DLD1 (cell line): Measurements from ENCODE around the gene SMIM22.
"Not testable (repeated sequence)": the region's sequence is repeated elsewhere in the genome, so short reads cannot be mapped to it uniquely, and the experiment has no call there.

Experiments used
- in situ Hi-C: cut with HindIII; loops from 2 replicates; pipeline ENCODE4 v1.10.0; 2017; ENCODE audit warnings: low sequenced_read_pairs

Gene SMIM22

DNA sequence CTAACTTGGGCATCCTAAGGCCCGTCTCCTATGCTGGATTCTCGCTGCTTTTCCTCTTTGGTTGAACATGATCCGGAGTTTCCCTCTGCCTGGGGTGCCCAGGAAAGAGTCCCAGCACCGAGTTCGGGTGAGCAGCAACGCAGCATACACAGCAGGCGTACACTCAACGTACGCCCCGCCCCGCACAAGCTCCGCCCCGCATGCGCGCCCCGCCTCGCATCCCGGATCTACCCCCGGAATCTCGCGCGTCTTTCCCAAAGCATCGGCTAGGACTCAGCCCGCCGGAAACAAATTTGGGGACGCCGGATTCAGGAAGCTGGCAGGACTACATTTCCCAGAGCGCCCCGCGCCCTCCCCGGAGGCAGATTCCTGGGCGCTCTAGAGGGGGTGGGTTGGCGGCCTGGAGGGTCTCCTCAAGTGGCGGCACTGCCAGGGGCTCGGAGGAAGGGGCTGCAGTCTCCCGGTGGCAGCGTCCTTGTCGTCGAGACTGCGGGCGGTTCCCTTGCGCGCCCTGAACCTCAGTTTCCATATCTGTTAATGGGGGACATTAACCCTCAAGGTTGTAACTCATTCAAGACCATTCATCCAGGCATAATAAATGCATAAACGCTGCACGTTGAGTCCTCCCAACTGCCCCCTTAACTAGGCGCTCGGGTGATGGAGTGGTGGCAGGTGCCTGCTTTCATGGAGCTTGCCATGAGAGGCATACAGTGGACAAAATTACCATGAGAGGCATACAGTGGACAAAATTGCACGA is 26.4 kb upstream of the SMIM22 start:
- in situ Hi-C loops = no loop called here

GRCh38 chr16:4769306-4769638 is 25.9 kb upstream of the SMIM22 start:
- in situ Hi-C loops = no loop called here

GRCh38 chr16:4771646-4772045 is 23.5 kb upstream of the SMIM22 start:
- in situ Hi-C loops = no loop called here

- in situ Hi-C loops = no loop called here
Observed at GRCh38 chr16:4772351-4772750, 22.8 kb upstream of the SMIM22 start.

DNA sequence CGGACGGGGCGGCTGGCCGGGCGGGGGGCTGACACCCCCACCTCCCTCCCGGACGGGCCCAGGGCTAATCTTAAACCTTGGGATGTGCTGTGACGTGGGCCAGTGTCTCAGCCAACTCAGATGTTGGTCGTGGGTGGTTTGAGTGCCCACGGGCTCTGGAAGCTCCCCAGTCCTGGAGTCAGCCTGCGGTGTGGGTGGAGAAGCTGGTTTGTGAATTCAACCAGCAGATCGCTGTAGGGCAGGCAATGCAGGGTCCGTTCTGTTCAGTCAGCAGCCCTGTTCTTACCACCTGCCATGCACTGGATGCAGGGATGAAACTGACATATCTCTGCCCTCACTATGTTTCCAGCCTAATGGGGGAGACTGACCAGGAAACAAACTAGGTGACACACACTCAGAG is 20.2 kb upstream of the SMIM22 start:
- in situ Hi-C loops = no loop called here

- in situ Hi-C loops = no loop called here
Observed at GRCh38 chr16:4776141-4776705, 18.9 kb upstream of the SMIM22 start.

GRCh38 chr16:4777339-4778049 is 17.7 kb upstream of the SMIM22 start:
- in situ Hi-C loops = no loop called here

DNA sequence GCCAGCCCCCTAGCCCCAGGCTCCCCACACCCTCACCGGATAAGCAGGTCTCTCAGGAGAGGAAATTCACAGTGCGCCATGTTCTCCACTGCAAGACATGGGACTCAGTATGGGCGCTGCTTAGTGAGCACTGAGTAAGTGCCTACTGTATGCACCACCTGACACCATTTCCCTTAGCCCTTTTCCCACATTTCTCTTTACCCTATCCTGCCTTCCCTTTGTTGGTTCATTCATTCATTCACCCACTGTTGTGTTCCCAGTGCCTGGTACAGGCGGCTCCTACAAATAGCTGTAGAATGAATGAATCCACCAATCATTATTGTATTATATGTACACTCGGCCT is 17.1 kb upstream of the SMIM22 start:
- in situ Hi-C loops = no loop called here

GRCh38 chr16:4780235-4780634 is 14.9 kb upstream of the SMIM22 start:
- in situ Hi-C loops = no loop called here

DNA sequence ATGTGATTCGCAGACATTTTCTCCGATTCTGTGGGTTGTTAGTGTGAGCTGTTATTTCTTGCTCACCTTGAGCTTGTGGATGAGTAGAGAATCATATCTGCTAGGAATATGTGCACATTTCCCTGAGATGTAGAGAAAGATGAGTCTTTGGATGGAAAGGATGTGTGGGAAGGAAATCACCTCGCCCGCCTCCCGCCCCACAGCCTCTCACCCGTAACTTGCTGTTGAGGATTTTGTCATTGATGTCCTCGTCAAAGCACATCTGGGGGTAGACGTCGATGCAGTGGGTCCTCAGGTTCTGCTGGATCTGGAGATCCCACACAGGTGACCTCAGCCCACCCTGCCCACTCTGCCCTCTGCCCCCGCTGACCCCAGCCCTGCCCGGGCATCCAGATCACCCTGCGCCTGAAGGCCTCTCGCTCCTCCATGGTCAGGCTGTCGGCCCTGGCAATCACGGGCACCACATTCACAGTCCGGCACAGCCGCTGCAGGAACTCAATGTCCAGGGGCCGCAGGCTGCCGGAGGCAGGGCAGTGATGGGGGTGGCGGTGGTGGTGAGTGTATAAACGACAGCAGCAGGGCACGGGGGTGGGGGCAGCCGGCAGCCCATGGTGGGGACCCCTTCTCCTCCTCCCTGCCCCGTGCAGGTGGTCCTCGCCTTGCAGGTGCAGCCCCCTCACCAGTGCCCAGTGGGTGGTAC is 11.8 kb upstream of the SMIM22 start:
- in situ Hi-C loops = no loop called here

- in situ Hi-C loops = no loop called here
Observed at GRCh38 chr16:4783951-4784336, 11.2 kb upstream of the SMIM22 start.

- in situ Hi-C loops = not testable (repeated sequence)
Observed at GRCh38 chr16:4784444-4784987, 10.7 kb upstream of the SMIM22 start.

- in situ Hi-C loops = no loop called here
Observed at GRCh38 chr16:4785758-4786433, 9.3 kb upstream of the SMIM22 start.

- in situ Hi-C loops = no loop called here
Observed at GRCh38 chr16:4787068-4787467, 8.1 kb upstream of the SMIM22 start.

GRCh38 chr16:4787627-4788482 is 7.3 kb upstream of the SMIM22 start, which contains the start of gene SEPTIN12:
Gene SEPTIN12, minus strand, starts transcription at chr16:4788345. Its CDS starts 700 bp downstream, at chr16:4787645.
- in situ Hi-C loops = no loop called here

GRCh38 chr16:4788489-4788889 is 6.7 kb upstream of the SMIM22 start:
- in situ Hi-C loops = no loop called here

GRCh38 chr16:4788910-4789309 is 6.3 kb upstream of the SMIM22 start:
- in situ Hi-C loops = no loop called here

DNA sequence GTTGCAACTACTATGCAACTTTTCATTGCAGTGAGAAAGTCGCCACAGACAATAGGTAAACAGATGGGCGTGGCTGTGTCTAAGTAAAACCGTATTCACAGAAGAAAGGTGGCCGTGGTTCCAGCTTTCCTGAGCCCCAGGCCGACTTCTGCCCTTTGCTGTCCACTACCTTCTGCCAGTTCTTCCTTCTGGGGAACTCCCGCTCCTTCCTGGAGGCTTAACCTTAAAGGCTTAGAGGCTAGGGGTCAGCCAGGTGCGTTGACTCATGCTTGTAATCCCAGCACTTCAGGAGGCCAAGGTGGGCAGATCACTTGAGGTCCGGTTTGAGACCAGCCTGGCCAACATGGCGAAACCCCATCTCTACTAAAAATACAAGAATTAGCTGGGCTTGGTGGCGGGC is 4.9 kb upstream of the SMIM22 start:
- in situ Hi-C loops = no loop called here

GRCh38 chr16:4790871-4791270 is 4.3 kb upstream of the SMIM22 start:
- in situ Hi-C loops = no loop called here

GRCh38 chr16:4792951-4793513 is 2.1 kb upstream of the SMIM22 start:
- in situ Hi-C loops = no loop called here
